ENCODE measurements around the gene DSG4. TPM values are rescaled to one million over a fixed set of nuclear protein-coding genes. Genes with fewer than 3 reads are reported as not detected.

Gene DSG4
- total and polyA plus RNA-seq, 2 donors, result 0.26 TPM; not detected in 1

DNA sequence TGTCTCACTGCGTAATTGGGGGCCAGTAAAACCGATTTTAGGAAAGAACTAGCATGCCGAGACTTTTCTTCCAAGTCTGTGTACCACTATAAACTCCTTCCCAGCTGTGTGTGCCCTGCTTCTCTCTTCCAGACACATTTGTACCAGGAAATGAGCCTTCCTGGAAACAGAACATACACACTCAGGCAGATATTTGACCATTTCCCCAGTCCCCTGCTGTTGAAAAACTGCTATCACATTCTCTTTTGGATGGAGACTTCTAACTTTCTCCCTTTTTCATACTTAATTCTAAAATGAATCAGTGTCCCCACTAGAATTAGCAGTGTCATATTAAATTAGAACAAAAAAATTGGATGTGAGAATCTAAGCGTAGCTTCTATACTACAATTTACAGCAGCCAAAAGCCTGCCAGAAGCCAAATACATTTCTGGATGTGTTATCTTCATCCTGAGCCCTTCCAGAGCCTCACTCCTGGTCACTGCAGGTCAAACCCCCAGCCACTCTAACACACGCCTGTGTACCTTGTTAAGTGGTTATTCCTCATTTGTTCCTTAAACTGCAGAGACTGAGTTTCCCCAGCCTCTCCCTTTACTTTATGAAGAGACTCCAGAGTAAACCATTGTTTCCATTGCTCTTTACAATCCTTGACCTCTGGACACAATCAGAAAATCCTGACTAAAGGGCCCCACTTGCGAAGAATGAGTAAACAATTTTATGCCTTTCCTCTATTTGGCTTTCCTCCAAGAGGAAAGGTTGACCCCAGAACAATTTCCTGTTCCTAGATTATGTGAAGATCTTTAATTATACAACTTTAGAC, 20.4 kb downstream of the DSG4 start:
- 45% methylated on average over 6 of the region's 6 CpGs for WGBS
- Histone ChIP-seq H3K4me3 (ENCODE audit: low read depth, low read length) (no peak overlapping the region), H3K36me3 (ENCODE audit: insufficient read depth) (no peaks in the 10 kb centered on the region), H3K27ac (ENCODE audit: low read depth) (no peak overlapping the region), H3K4me1 (ENCODE audit: insufficient read depth) (no peaks in the 10 kb centered on the region)
- DNase-seq (ENCODE audit: extremely low spot score), result no peak

DNA sequence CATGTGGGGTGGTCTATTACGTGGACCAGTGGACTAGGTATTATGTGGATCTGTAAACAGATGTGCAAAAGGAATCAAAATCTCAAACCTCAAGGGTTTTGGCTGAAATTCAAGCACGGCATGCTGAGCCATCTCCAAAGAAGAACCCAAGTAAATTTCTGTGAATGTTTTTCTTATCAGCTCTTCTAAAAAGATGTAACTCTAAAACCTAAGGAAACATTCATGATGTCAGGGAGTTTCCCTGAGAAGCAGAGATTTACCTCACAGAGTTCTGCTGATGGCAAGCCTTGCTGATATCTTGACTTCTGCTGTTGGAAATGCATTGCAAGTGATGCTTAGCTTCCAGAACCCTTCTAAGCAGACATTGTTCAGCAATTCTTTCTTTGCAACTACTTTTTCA, 21.6 kb downstream of the DSG4 start:
- H3K4me3 ChIP-seq (ENCODE audit: low read depth, low read length), result no peak overlapping the region
- H3K27ac ChIP-seq (ENCODE audit: low read depth), result no peak overlapping the region
- 33% methylated on average over 2 of the region's 2 CpGs for WGBS
- H3K4me1 ChIP-seq (ENCODE audit: insufficient read depth), result no peaks in the 10 kb centered on the region
- DNase-seq (ENCODE audit: extremely low spot score), result no peak
- no peaks in the 10 kb centered on the region for H3K36me3 ChIP-seq (ENCODE audit: insufficient read depth)

DNA sequence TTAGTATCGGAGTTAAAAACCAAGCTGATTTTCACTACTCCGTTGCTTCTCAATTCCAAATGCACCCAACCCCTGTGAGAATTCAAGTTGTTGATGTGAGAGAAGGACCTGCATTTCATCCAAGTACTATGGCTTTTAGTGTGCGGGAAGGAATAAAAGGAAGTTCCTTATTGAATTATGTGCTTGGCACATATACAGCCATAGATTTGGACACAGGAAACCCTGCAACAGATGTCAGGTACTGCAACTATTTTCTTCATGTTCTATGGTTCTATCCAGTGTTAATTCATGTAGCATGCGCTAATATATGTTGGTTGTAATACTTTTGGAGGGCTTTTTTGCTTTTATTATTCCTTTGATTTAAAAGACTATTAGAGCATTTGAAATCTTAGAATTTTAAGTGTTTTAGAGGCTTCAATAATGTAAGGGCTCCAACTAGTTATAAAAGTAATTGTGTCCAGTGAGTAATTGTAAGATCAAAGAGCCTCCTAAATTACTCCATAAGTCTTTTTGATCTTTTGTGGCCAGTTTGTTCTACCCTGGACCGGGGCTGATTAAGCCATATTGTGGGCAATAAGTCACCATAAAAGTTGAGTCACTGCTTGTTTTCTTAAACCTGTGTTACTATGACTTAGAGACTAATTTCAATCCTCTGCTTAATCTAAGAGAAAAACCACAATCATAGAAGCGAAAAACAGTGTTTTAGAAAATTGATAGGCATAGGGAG, 22.9 kb downstream of the DSG4 start:
- Histone ChIP-seq H3K4me3 (ENCODE audit: low read depth, low read length) (no peak overlapping the region), H3K4me1 (ENCODE audit: insufficient read depth) (no peaks in the 10 kb centered on the region), H3K27ac (ENCODE audit: low read depth) (no peak overlapping the region), H3K36me3 (ENCODE audit: insufficient read depth) (no peaks in the 10 kb centered on the region)
- no peak for DNase-seq (ENCODE audit: extremely low spot score)
- 46% methylated on average over 6 of the region's 6 CpGs for WGBS

DNA sequence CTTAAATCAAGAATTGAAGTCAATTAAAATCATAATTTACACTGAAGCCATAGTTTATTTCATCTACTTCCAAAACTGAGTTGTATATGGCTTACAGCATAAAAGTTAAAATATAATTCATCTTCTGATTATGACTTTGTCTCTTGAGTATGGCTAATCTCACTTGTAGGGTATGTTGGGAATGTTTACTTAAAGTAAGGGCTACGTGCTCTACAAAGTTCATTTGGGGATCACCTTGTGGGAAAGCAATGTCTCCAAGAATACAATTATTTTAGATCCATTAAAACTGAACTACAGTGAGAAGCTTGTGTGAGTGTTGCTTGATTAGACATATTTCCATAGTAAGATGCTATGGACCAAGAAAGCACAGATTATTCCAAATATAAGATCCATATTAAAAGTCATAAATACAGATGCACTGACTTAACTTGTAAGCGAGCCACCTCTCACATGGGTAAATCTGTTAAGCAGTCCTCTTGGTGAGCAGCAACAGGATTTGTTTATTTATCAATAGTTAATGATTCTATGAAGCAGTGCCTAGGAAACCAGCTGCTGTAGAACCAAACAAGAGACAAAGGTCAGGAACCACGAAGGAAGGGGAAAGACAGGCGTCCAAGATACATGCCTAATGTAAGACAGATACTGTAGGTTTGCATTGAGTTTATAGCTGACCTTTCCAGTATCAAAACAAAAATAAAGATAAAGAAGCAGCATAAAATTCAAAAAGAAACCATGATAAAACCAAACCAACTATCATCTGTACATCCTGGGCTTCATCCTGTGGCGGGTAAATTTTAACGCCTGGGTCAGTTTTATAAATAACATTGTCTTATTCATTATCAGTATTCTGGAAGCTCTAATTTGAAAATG, 24.8 kb downstream of the DSG4 start:
- H3K4me1 ChIP-seq (ENCODE audit: insufficient read depth), result no peaks in the 10 kb centered on the region
- no peak for DNase-seq (ENCODE audit: extremely low spot score)
- no peak overlapping the region for H3K4me3 ChIP-seq (ENCODE audit: low read depth, low read length)
- 46% methylated on average over 6 of the region's 6 CpGs for WGBS
- H3K36me3 ChIP-seq (ENCODE audit: insufficient read depth), result no peaks in the 10 kb centered on the region
- no peak overlapping the region for H3K27ac ChIP-seq (ENCODE audit: low read depth)

DNA sequence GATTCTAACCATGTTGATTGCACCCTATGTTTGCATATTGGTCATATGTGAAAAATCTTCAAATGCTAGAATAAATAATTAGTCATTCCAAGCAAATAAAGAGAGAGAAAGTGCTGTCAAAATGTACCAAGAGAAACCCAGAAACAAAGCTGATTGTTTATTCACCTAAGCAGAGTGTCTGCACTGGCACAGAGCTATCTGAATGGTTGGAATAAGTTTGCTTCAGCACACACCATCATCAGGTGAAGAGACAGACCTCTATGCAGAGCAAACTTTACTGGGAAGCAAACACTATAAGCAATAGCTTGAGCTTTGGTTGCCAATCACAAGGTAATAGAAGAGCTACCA, 25.4 kb downstream of the DSG4 start:
- DNase-seq (ENCODE audit: extremely low spot score), result no peak
- Histone ChIP-seq H3K36me3 (ENCODE audit: insufficient read depth) (no peaks in the 10 kb centered on the region), H3K4me3 (ENCODE audit: low read depth, low read length) (no peak overlapping the region), H3K27ac (ENCODE audit: low read depth) (no peak overlapping the region), H3K4me1 (ENCODE audit: insufficient read depth) (no peaks in the 10 kb centered on the region)

DNA sequence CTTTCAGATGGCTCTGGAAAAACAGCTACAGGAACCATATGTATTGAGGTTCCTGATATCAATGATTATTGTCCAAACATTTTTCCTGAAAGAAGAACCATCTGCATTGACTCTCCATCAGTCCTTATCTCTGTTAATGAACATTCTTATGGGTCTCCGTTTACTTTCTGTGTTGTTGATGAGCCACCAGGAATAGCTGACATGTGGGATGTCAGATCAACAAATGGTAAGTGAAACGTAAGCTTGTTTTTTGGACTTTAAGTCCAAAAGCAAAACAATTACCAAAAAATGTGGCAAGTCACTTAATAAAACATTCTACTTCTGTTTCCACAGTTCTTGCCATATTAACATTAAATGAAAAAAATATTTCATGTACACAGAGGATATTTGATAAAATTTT, 26.8 kb downstream of the DSG4 start:
- H3K4me3 ChIP-seq (ENCODE audit: low read depth, low read length), result no peak overlapping the region
- WGBS, result 45% methylated on average over 2 of the region's 2 CpGs
- DNase-seq (ENCODE audit: extremely low spot score), result no peak
- H3K27ac ChIP-seq (ENCODE audit: low read depth), result no peak overlapping the region
- H3K36me3 ChIP-seq (ENCODE audit: insufficient read depth), result no peaks in the 10 kb centered on the region
- no peaks in the 10 kb centered on the region for H3K4me1 ChIP-seq (ENCODE audit: insufficient read depth)

DNA sequence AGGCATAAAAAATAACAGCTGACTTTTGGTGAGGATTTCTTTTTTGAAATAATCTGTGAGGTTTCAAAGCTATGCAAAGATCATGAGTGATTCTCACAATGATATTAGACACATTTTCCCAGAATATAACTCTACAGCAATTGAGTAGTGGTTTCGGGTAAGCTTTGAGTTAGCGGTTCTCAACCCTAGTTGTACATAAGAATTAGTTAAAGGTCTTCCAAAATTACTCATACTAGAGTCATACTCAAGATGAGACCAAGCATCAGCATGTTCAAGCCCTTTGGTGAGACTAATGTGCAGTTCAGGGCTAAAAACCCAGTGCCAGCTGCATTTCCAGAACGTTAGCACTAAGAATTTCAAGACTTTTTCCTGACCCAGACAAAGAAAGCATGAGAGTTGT, 31.1 kb downstream of the DSG4 start:
- no peak overlapping the region for H3K27ac ChIP-seq (ENCODE audit: low read depth)
- 85% methylated on average over 3 of the region's 3 CpGs for WGBS
- H3K4me3 ChIP-seq (ENCODE audit: low read depth, low read length), result no peak overlapping the region
- H3K36me3 ChIP-seq (ENCODE audit: insufficient read depth), result no peaks in the 10 kb centered on the region
- DNase-seq (ENCODE audit: extremely low spot score), result no peak
- no peaks in the 10 kb centered on the region for H3K4me1 ChIP-seq (ENCODE audit: insufficient read depth)

DNA sequence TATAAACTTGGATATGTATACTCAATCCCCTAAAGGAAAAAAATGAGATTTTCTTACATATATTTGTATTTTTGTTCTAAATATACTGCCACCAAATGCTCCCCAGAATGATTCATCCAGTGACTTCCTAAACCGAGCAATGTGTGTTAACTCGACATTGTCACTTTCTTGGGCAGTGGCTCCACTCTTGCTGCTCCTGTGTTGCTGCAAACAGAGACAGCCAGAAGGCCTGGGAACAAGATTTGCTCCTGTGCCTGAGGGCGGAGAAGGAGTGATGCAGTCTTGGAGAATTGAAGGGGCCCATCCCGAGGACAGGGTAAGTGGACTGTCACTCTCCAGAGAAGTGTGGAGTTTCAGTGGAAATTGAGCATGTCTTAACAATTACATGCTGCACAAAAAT, 32.7 kb downstream of the DSG4 start:
- Histone ChIP-seq H3K36me3 (ENCODE audit: insufficient read depth) (no peaks in the 10 kb centered on the region), H3K27ac (ENCODE audit: low read depth) (no peak overlapping the region), H3K4me1 (ENCODE audit: insufficient read depth) (no peaks in the 10 kb centered on the region), H3K4me3 (ENCODE audit: low read depth, low read length) (no peak overlapping the region)
- WGBS, result 61% methylated on average over 4 of the region's 4 CpGs
- no peak for DNase-seq (ENCODE audit: extremely low spot score)

DNA sequence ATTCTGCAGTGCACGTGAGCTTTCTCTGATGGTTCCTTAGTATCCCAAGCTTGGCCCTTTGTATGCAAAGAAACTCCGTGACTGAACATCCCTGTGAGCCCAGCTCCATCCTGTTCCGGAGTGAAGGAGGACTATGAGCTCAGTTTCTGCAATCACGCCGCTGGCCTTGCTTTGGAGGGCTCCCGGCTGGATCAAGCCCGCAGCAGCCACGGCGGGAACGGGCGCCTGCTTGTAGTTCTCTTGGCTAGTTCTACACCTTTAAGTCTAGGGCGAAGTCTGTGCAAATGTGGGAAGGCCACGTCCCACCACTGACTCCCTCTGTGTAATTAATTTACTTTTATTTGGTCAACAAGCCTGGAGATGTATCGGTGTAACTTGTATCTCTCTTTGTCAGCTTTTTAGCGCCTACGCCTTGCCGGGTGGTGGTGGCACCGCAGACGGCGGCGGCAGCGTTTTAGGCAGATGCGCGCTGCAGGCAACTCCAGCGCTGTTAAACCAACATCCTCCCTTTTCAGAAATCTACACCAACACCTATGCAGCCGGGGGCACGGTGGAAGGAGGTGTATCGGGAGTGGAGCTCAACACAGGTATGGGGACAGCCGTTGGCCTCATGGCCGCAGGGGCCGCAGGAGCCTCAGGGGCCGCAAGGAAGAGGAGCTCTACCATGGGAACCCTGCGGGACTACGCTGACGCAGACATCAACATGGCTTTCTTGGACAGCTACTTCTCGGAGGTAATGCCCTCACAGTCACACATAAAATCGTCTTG, 34.3 kb downstream of the DSG4 start:
- H3K36me3 ChIP-seq (ENCODE audit: insufficient read depth), result no peaks in the 10 kb centered on the region
- no peaks in the 10 kb centered on the region for H3K4me1 ChIP-seq (ENCODE audit: insufficient read depth)
- H3K27ac ChIP-seq (ENCODE audit: low read depth), result no peak overlapping the region
- H3K4me3 ChIP-seq (ENCODE audit: low read depth, low read length), result no peak overlapping the region
- WGBS, result 56% methylated on average over 37 of the region's 37 CpGs
- no peak for DNase-seq (ENCODE audit: extremely low spot score)

DNA sequence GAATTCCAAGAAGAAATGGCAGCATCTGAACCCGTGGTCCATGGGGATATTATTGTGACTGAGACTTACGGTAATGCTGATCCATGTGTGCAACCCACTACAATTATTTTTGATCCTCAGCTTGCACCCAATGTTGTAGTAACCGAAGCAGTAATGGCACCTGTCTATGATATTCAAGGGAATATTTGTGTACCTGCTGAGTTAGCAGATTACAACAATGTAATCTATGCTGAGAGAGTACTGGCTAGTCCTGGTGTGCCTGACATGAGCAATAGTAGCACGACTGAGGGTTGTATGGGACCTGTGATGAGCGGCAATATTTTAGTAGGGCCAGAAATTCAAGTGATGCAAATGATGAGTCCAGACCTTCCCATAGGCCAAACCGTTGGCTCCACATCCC, 36.6 kb downstream of the DSG4 start:
- WGBS, result 92% methylated on average over 6 of the region's 6 CpGs
- no peak for DNase-seq (ENCODE audit: extremely low spot score)
- H3K4me1 ChIP-seq (ENCODE audit: insufficient read depth), result no peaks in the 10 kb centered on the region
- no peak overlapping the region for H3K4me3 ChIP-seq (ENCODE audit: low read depth, low read length)
- H3K27ac ChIP-seq (ENCODE audit: low read depth), result no peak overlapping the region
- H3K36me3 ChIP-seq (ENCODE audit: insufficient read depth), result no peaks in the 10 kb centered on the region

DNA sequence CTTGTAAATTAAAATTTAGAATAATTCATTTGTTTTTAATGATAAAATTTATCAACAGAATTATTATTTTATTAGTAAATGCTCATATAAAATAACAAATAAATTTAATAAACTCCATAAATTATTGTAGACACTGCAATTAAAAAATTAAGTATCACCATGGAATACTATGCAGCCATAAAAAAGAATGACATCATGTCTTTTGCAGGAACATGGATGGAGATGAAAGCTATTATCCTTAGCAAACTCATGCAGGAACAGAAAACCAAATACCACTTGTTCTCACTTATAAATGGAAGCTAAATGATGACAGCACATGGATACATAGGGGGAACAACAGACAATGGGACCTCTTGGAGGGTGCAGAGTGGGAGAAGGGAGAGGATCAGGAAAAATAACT, 41.3 kb downstream of the DSG4 start:
- H3K4me3 ChIP-seq (ENCODE audit: low read depth, low read length), result no peak overlapping the region
- H3K4me1 ChIP-seq (ENCODE audit: insufficient read depth), result no peaks in the 10 kb centered on the region
- no peaks in the 10 kb centered on the region for H3K36me3 ChIP-seq (ENCODE audit: insufficient read depth)
- H3K27ac ChIP-seq (ENCODE audit: low read depth), result no peak overlapping the region
- DNase-seq (ENCODE audit: extremely low spot score), result no peak

DNA sequence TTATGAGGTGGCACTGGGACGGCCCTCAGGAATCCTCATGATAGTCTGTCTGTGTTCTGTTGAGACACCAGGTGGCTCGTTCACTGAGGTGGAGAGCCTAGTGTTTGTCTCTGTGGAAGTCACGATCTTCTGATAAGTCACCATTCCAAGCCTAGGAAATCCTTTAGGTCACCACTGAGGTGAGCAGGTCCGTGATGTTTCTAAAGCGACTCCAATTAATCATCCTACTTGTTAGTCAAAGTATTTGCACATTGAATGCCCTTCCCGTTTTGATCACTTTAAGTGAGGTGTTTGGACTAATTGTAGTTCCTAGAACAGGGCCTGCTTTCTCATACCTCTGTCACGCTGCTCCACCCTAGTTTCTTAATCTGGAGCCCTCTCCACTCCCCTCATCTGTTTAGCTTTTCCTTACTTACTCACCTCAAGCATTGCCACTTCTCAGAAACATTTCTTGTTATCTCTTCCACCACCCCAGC, 42.9 kb downstream of the DSG4 start:
- 79% methylated on average over 7 of the region's 7 CpGs for WGBS
- Histone ChIP-seq H3K36me3 (ENCODE audit: insufficient read depth) (no peaks in the 10 kb centered on the region), H3K27ac (ENCODE audit: low read depth) (no peak overlapping the region), H3K4me3 (ENCODE audit: low read depth, low read length) (no peak overlapping the region), H3K4me1 (ENCODE audit: insufficient read depth) (no peaks in the 10 kb centered on the region)
- no peak for DNase-seq (ENCODE audit: extremely low spot score)

DNA sequence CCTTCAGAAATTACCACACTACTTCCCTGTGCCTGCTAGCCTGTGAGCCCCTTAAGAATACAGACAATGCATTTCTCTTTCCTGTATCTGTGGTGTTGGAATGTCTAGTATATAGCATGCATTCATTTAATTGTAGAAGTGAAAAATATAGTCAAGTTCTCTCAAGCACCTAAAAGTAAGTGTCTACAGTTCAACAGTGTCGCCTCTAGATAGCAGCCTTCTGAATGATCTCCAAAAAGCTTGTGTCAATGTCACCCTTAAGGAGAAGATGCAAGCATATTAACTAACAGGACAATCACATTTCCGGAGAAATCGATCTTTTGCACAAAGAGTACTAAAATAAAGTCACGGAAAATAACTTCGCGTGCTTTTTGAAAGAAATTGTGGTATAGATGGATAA, 43.5 kb downstream of the DSG4 start:
- no peak overlapping the region for H3K4me3 ChIP-seq (ENCODE audit: low read depth, low read length)
- H3K4me1 ChIP-seq (ENCODE audit: insufficient read depth), result no peaks in the 10 kb centered on the region
- DNase-seq (ENCODE audit: extremely low spot score), result no peak
- H3K27ac ChIP-seq (ENCODE audit: low read depth), result no peak overlapping the region
- WGBS, result 93% methylated on average over 6 of the region's 6 CpGs
- no peaks in the 10 kb centered on the region for H3K36me3 ChIP-seq (ENCODE audit: insufficient read depth)

Measured in urinary bladder (tissue), 4 donors.